Adrenal gland (tissue), 5 donors: ENCODE data around the gene TRIM16.
"Not testable (repeated sequence)": the region's sequence is repeated elsewhere in the genome, so short reads cannot be mapped to it uniquely, and the experiment has no call there.

Experiments used
- CTCF ChIP-seq, 6 experiments: fragments of 450-650 bp in 4 of 6; fragments of 200-600 bp in 2 of 6; sonication (generic) in 1 of 6; IDR thresholded peaks; 1 replicate in 5 of 6; 2 replicates in 1 of 6; pipeline versions ENCODE4 v1.5.1 to v1.8.0; 2016 to 2021; ENCODE audit warnings: antibody characterized with exemption in 6 of 6, mild to moderate bottlenecking in 2 of 6, moderate library complexity in 1 of 6
- POLR2A ChIP-seq, 2 donors: fragments of 450-650 bp; IDR thresholded peaks; one replicate each; pipeline ENCODE4 v1.6.1; 2017; ENCODE audit warnings: antibody characterized with exemption in 2 of 2, mild to moderate bottlenecking in 2 of 2, moderate library complexity in 1 of 2
- donor health status: DM: no; HTN: no; CAD: no.

GRCh38 chr17:15698967-15699366 is 14.9 kb upstream of the TRIM16 start:
- not testable (repeated sequence) for TF ChIP-seq CTCF, POLR2A (IDR thresholded peaks at IDR 0.05)
